ENCODE measurements around the gene RNF144A. TPM values are rescaled to one million over a fixed set of nuclear protein-coding genes. Genes with fewer than 3 reads are reported as not detected.

The RNF144A gene
- total and polyA plus RNA-seq, 10 of the 15 experiments (the other 5 are each of a cell fraction or from before 2014, with no cell fraction given): 0.02 to 12.1 (median 0.48) TPM; not detected in 1

- H3K27me3 ChIP-seq (replicated peaks in 1 of 2; ENCODE audit: control insufficient read depth in 2 of 2, insufficient read depth in 2 of 2, low read length in 1 of 2): no peaks in the 10 kb centered on the region
Measured at GRCh38 chr2:7048762-7049294, 131.6 kb downstream of the RNF144A start.

More at GRCh38 chr2:7048762-7049294, 131.6 kb downstream of the RNF144A start:
- WGBS (ENCODE audit: insufficient coverage, insufficient replicate concordance, low lambda C conversion rate, missing lambda C conversion rate): 40% methylated on average over 4 of the region's 4 CpGs
- Histone ChIP-seq H3K9me3 (replicated peaks; ENCODE audit: control insufficient read depth, insufficient read depth, low read length) (peaks cover 8% of the 10 kb centered on the region; the same call in 2 of the 3 replicates), H3K27ac (ENCODE audit: control insufficient read depth, insufficient read depth) (no peak overlapping the region), H3K4me1 (ENCODE audit: control insufficient read depth, insufficient read depth, low read length) (peaks cover 10% of the 10 kb centered on the region), H3K36me3 (ENCODE audit: control insufficient read depth in 2 of 2, insufficient read depth in 2 of 2, low read length in 1 of 2) (no peaks in the 10 kb centered on the region; a peak in 1 of 4 replicates), H2AFZ (ENCODE audit: control insufficient read depth, low read depth, low read length) (no peak overlapping the region), H3K4me2 (ENCODE audit: control insufficient read depth, insufficient read depth) (no peak overlapping the region), H4K20me1 (ENCODE audit: control insufficient read depth, insufficient read depth) (no peaks in the 10 kb centered on the region), H3K4me3 (no peak overlapping the region), H3K9ac (ENCODE audit: control insufficient read depth, insufficient read depth, low read length) (no peak overlapping the region), H3K79me2 (ENCODE audit: control insufficient read depth, insufficient read depth, low read length) (no peaks in the 10 kb centered on the region)
- no peak for ATAC-seq
- CTCF ChIA-PET: no interaction called here
- FAIRE-seq: no peak
- no peak for DNase-seq (ENCODE audit: low read depth, low spot score)
- RAD21 ChIA-PET (ENCODE audit: unreplicated experiment): no interaction called here
- TF ChIP-seq HDAC6 (IDR thresholded peaks at IDR 0.05; ENCODE audit: unreplicated experiment): no peak
- no peak for TF ChIP-seq GATAD2B (conservative IDR thresholded peaks at IDR 0.05; ENCODE audit: low read depth)
- TF ChIP-seq MTA3 (IDR thresholded peaks at IDR 0.05; ENCODE audit: borderline replicate concordance, low read length): no peak
- no peak for TF ChIP-seq TAF1 (IDR thresholded peaks at IDR 0.05; ENCODE audit: borderline replicate concordance, low read depth, low read length)
- no peak for TF ChIP-seq MEF2B (IDR thresholded peaks at IDR 0.05; ENCODE audit: partially characterized antibody, poor library complexity, severe bottlenecking)
- no peak for TF ChIP-seq JUNB (IDR thresholded peaks at IDR 0.05)
- TF ChIP-seq NFXL1 (IDR thresholded peaks at IDR 0.05; ENCODE audit: borderline replicate concordance): no peak
- no peak for TF ChIP-seq ATF3 (IDR thresholded peaks at IDR 0.05; ENCODE audit: borderline replicate concordance, extremely low read depth, low read depth, low read length)
- TF ChIP-seq ZBED1 (IDR thresholded peaks at IDR 0.05; ENCODE audit: borderline replicate concordance): no peak
- TF ChIP-seq FOXM1 (IDR thresholded peaks at IDR 0.05; ENCODE audit: low read depth, low read length): no peak
- TF ChIP-seq NBN (IDR thresholded peaks at IDR 0.05): no peak
- no peak for TF ChIP-seq JUND (IDR thresholded peaks at IDR 0.05; ENCODE audit: low read depth, low read length)
- TF ChIP-seq POU2F2 (IDR thresholded peaks at IDR 0.05; ENCODE audit: borderline replicate concordance, low read depth, low read length): no peak
- TF ChIP-seq ZNF384 (IDR thresholded peaks at IDR 0.05; ENCODE audit: borderline replicate concordance, low read depth, low read length): no peak
- no peak for TF ChIP-seq TBL1XR1 (IDR thresholded peaks at IDR 0.05; ENCODE audit: low read depth, low read length)
- POLR2A ChIA-PET: no interaction called here
- SMC1A ChIA-PET (ENCODE audit: uncharacterized antibody, unreplicated experiment): no interaction called here
- in situ Hi-C loops (cut with MboI) (no loop called here), intact Hi-C loops (cut with micrococcal nuclease; ENCODE audit: unreplicated experiment) (no loop called here)
- no TSS peak for BruUV-seq (replicated peaks)
